ENCODE data around the gene SLC22A13. TPM values are rescaled to one million over a fixed set of nuclear protein-coding genes. Genes with fewer than 3 reads are reported as not detected.

Gene SLC22A13
- total RNA-seq, 1 donor from 2014 or later: 0.97 TPM

DNA sequence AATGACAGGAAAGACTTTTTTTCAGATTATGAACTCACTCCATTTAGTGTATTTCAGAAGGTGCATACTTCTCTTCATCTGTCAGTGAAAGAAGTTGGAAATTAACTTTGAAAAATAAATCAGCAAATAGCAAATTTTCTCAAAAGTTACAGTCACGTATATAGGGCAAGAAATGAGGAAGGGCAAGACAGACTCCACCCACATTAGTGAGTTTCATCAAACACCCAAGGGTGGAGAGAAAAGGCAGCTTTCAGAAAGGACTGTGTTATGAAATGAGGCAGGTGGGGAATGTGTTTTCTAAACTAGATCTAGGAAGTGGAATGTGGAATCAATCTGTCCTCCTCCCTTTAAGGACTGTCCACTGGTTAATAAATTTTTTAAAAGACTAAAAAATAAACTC, 2.9 kb downstream of the SLC22A13 start:
- peaks cover 15% of the 10 kb centered on the region for H3K4me1 Mint-ChIP-seq (ENCODE audit: low read depth)
- DNase-seq (ENCODE audit: low spot score): no peak
- TF ChIP-seq, protein P1, sequence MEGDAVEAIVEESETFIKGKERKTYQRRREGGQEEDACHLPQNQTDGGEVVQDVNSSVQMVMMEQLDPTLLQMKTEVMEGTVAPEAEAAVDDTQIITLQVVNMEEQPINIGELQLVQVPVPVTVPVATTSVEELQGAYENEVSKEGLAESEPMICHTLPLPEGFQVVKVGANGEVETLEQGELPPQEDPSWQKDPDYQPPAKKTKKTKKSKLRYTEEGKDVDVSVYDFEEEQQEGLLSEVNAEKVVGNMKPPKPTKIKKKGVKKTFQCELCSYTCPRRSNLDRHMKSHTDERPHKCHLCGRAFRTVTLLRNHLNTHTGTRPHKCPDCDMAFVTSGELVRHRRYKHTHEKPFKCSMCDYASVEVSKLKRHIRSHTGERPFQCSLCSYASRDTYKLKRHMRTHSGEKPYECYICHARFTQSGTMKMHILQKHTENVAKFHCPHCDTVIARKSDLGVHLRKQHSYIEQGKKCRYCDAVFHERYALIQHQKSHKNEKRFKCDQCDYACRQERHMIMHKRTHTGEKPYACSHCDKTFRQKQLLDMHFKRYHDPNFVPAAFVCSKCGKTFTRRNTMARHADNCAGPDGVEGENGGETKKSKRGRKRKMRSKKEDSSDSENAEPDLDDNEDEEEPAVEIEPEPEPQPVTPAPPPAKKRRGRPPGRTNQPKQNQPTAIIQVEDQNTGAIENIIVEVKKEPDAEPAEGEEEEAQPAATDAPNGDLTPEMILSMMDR (IDR thresholded peaks at IDR 0.05): no peak
- H3K36me3 Mint-ChIP-seq (ENCODE audit: low read depth): peaks cover 11% of the 10 kb centered on the region
- no peaks in the 10 kb centered on the region for H3K9me3 Mint-ChIP-seq (ENCODE audit: low read depth)
- no peak overlapping the region for H3K27ac Mint-ChIP-seq (ENCODE audit: unreplicated experiment)
- H3K4me3 Mint-ChIP-seq (ENCODE audit: unreplicated experiment): no peak overlapping the region
- H3K27me3 Mint-ChIP-seq (ENCODE audit: low read depth): no peaks in the 10 kb centered on the region

DNA sequence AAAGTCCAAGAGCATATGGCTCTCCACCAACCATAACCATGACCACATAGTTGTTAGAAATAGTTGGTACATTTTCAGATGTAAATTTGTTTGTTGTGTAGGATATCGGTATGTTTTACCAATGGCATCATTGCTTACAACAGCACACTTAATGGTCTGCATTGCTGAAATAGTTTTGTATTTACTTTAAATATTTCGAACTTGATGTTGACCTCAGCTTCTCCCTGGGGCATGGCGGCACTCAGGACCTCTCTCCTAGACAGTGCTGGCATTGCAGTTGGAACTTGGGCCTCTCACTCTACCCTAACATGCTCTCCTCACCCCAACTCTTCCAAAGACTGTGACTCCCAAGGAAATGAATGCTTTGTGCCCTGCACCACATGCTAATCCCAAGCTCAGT, 5.0 kb downstream of the SLC22A13 start:
- no peaks in the 10 kb centered on the region for H3K9me3 Mint-ChIP-seq (ENCODE audit: low read depth)
- H3K27ac Mint-ChIP-seq (ENCODE audit: unreplicated experiment): no peak overlapping the region
- TF ChIP-seq, protein P1 (IDR thresholded peaks at IDR 0.05): no peak
- no peak overlapping the region for H3K4me3 Mint-ChIP-seq (ENCODE audit: unreplicated experiment)
- peaks cover 16% of the 10 kb centered on the region for H3K36me3 Mint-ChIP-seq (ENCODE audit: low read depth)
- H3K27me3 Mint-ChIP-seq (ENCODE audit: low read depth): no peaks in the 10 kb centered on the region
- H3K4me1 Mint-ChIP-seq (ENCODE audit: low read depth): peaks cover 10% of the 10 kb centered on the region
- no peak for DNase-seq (ENCODE audit: low spot score)

DNA sequence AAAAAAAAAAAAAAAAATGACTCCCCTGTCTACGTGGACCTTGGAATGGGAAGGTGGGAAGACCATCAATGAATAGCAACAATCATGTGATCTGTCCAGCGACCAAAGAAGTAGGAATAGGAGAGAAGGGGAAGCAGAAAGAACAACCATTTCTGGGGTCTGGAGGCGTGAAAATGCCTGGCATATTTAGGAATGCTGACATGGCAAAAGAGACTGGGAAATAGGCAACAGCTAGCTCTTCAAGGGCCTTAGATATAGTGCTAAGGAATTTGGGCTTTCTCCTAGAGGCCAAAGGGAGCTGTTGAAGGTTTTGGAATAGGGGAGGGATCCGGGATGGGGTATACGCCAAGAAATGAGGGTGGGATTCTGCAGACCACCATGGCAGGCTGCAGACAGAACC, 5.9 kb downstream of the SLC22A13 start:
- DNase-seq (ENCODE audit: low spot score): no peak
- TF ChIP-seq, protein P1 (IDR thresholded peaks at IDR 0.05): no peak
- no peaks in the 10 kb centered on the region for H3K27me3 Mint-ChIP-seq (ENCODE audit: low read depth)
- H3K27ac Mint-ChIP-seq (ENCODE audit: unreplicated experiment): no peak overlapping the region
- H3K36me3 Mint-ChIP-seq (ENCODE audit: low read depth): peaks cover 16% of the 10 kb centered on the region
- H3K4me3 Mint-ChIP-seq (ENCODE audit: unreplicated experiment): no peak overlapping the region
- peaks cover 7% of the 10 kb centered on the region for H3K4me1 Mint-ChIP-seq (ENCODE audit: low read depth)
- H3K9me3 Mint-ChIP-seq (ENCODE audit: low read depth): no peaks in the 10 kb centered on the region

DNA sequence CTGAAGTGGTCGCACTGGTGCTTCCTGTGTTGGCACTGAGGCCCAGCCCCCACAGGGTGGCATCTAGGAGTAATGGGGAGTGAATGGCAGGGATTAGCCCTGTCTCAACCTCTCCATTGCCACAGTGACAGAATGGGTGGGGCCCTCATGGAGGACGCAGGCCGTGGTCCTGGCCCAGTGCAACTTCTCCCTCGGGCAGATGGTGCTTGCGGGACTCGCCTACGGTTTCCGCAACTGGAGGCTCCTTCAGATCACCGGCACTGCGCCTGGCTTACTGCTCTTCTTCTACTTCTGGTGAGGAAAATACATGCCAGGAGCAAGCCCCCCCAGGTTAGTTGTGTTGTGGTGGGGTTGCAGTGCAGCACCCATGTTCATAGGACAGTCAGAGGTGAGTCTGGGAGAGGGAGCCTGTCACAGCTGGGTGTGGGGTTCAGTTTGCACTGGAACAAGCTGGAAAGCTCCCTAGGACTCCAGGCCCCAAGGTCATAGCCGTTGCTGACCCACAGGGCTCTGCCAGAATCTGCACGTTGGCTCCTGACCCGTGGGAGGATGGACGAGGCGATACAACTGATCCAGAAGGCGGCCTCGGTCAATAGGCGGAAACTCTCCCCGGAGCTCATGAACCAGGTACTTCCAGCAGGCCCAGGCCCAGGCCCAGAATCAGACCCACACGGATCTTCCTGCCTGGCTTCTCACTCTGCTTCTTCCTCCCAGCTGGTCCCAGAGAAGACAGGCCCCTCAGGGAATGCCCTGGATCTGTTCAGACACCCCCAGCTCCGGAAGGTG, 9.4 kb downstream of the SLC22A13 start:
- no peaks in the 10 kb centered on the region for H3K27me3 Mint-ChIP-seq (ENCODE audit: low read depth)
- H3K4me1 Mint-ChIP-seq (ENCODE audit: low read depth): peaks cover 7% of the 10 kb centered on the region
- H3K36me3 Mint-ChIP-seq (ENCODE audit: low read depth): peaks cover 32% of the 10 kb centered on the region
- no peak for DNase-seq (ENCODE audit: low spot score)
- no peak overlapping the region for H3K4me3 Mint-ChIP-seq (ENCODE audit: unreplicated experiment)
- no peak overlapping the region for H3K27ac Mint-ChIP-seq (ENCODE audit: unreplicated experiment)
- no peaks in the 10 kb centered on the region for H3K9me3 Mint-ChIP-seq (ENCODE audit: low read depth)
- TF ChIP-seq, protein P1 (IDR thresholded peaks at IDR 0.05): no peak

DNA sequence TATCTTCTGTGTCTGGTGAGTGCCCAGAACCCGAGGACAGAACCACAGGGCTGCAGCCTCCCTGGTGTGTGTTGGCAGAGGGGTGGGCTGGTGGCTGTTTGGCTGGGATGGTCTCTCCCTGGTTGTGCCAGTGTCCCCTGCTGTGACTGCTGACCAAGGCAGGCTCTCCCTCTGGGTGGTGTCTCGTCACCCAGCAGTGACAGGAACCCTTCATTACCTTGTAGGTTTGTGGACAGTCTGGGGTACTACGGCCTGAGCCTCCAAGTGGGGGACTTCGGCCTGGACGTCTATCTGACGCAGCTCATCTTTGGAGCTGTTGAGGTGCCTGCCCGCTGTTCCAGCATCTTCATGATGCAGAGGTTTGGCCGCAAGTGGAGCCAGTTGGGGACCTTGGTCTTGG, 10.0 kb downstream of the SLC22A13 start:
- TF ChIP-seq, protein P1 (IDR thresholded peaks at IDR 0.05): no peak
- Mint-ChIP-seq H3K9me3 (ENCODE audit: low read depth) (no peaks in the 10 kb centered on the region), H3K4me1 (ENCODE audit: low read depth) (peaks cover 3% of the 10 kb centered on the region), H3K27me3 (ENCODE audit: low read depth) (no peaks in the 10 kb centered on the region), H3K36me3 (ENCODE audit: low read depth) (peaks cover 31% of the 10 kb centered on the region), H3K4me3 (ENCODE audit: unreplicated experiment) (no peak overlapping the region), H3K27ac (ENCODE audit: unreplicated experiment) (no peak overlapping the region)
- no peak for DNase-seq (ENCODE audit: low spot score)
